ENCODE results near the gene MORF4L2. TPM values are rescaled to one million over a fixed set of nuclear protein-coding genes. Genes with fewer than 3 reads are reported as not detected.

Gene MORF4L2
- total RNA-seq, 1 donor = 741 TPM

DNA sequence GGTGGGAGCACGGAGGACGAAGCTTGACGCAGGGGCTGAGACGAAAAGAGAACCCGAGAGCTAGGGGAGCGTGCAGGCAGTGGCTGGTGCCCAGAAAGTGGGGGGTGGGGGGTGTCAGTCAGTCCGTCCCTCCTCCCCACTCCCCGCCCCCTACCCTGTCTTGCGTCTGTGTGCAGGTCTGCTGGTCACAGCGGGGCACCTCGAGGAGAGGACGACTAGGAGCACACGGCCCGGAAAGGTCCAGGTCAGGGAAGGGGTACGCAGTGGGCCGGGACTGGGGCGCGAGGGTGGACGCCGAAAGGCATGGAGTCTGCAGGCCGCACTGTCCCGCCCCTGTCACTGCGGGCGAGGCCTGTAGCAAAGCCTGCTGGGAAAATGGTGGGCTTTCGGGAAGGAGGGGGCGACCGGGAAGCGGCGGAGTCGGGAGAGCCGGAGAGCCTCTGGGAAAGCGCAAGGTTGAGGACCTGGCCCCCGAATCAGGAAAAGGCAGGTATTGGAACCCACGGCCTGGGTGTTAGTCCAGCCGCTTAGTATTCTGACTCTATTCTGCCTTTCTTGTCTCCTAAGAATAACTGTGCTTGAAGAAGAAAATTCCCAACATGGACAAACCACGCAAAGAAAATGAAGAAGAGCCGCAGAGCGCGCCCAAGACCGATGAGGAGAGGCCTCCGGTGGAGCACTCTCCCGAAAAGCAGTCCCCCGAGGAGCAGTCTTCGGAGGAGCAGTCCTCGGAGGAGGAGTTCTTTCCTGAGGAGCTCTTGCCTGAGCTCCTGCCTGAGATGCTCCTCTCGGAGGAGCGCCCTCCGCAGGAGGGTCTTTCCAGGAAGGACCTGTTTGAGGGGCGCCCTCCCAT lies 57.0 kb downstream of the MORF4L2 start:
- peak; percentile 65 for DNase-seq (ENCODE audit: low read depth)
- TF ChIP-seq, protein P1, sequence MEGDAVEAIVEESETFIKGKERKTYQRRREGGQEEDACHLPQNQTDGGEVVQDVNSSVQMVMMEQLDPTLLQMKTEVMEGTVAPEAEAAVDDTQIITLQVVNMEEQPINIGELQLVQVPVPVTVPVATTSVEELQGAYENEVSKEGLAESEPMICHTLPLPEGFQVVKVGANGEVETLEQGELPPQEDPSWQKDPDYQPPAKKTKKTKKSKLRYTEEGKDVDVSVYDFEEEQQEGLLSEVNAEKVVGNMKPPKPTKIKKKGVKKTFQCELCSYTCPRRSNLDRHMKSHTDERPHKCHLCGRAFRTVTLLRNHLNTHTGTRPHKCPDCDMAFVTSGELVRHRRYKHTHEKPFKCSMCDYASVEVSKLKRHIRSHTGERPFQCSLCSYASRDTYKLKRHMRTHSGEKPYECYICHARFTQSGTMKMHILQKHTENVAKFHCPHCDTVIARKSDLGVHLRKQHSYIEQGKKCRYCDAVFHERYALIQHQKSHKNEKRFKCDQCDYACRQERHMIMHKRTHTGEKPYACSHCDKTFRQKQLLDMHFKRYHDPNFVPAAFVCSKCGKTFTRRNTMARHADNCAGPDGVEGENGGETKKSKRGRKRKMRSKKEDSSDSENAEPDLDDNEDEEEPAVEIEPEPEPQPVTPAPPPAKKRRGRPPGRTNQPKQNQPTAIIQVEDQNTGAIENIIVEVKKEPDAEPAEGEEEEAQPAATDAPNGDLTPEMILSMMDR (IDR thresholded peaks at IDR 0.05; ENCODE audit: insufficient read depth, low read length) = peak; percentile 62
- peak overlapping the region; percentile 72 for H3K4me3 ChIP-seq (ENCODE audit: low read depth, low read length)

DNA sequence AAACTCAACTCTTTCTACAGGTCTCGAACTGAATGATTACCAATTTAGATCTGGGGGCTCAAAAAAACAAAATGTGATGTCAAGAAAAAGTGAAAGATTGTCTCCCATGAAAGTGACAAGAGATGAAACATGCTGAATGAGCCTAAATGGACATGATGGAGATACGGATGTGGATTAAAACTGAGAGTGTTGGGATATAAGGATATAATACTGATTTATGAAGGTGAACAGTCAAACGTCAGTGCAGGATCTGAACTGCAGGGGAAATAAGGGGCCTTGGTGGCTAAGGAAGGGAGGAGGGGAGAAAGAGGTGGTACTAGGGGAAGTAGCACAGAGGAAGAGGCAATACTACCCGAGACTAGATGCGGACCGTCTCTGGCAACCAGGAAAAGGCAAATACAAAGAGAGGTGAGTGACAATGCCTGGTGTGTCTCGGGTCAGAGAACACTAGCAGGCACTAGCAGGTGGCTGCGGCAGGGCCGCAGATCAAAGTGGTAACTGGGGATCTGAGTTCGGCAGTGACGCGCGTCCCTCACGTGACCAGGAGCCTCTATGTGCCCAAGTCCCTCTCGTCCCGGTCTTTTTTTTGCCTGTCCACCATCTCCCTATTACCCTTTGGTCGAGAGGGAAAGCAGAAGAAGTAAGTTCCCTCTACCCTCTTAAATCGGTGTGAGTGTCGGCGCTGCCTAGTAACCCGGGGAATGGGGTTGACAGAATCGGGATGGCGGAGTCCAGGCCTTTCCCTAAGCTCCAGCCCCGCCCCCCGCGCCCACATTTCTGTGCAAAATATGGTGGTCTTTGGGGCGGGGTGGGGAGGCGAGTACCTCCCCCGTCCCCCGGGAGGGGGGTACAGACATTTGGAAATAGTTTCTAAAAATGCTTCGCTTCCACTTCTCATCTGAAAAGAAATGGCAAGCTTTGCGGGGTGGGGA lies 57.8 kb downstream of the MORF4L2 start, which contains the start of gene TCEAL1:
Gene TCEAL1, plus strand, starts transcription at position 590 of the 932 bp plus-strand sequence. CDS start 942 bp downstream, outside the sequence.
- TF ChIP-seq, protein P1 (IDR thresholded peaks at IDR 0.05; ENCODE audit: insufficient read depth, low read length) = no peak
- DNase-seq (ENCODE audit: low read depth) = peak; percentile 31

DNA sequence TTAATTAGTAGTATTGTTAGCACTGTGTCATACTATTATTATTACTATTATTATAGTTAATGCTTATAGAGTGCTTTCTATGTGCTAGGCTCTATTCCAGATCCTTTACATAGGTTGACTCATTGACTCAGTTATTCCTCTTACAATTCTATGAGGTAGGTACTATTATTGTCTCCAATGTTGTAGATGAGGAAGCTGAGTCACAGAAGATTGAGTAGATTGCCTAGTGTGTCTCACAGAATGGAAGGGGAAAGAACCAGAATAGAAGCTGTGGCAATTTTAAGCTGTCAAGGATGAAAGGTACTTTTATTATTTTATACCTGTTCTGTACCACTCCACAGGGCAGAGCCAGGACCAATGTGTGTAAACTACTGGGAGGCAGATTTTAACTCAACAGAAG lies 59.6 kb downstream of the MORF4L2 start:
- no peak for DNase-seq (ENCODE audit: low read depth)
- TF ChIP-seq, protein P1 (IDR thresholded peaks at IDR 0.05; ENCODE audit: insufficient read depth, low read length) = no peak
- H3K4me3 ChIP-seq (ENCODE audit: low read depth, low read length) = no peak overlapping the region

More for the DNA sequence above, 57.8 kb downstream of the MORF4L2 start, which contains the start of gene TCEAL1:
- peak within 1 kb of the TSS; percentile 72 for H3K4me3 ChIP-seq (ENCODE audit: low read depth, low read length)

Other genes with a start within 250 kb of the MORF4L2 start
- 0.27 and 0.57 TPM in 2 replicates for gene RAB40A, start 167.2 kb downstream of the MORF4L2 start, total RNA-seq (ENCODE audit: low replicate concordance)
- gene TCEAL4, start 101.2 kb downstream of the MORF4L2 start, total RNA-seq (ENCODE audit: low replicate concordance) = 47.1 and 100 TPM in 2 replicates
- gene TCEAL3, start 78.7 kb downstream of the MORF4L2 start, total RNA-seq (ENCODE audit: low replicate concordance) = 13.2 and 62.0 TPM in 2 replicates
- 38.2 and 113 TPM in 2 replicates for gene TCEAL1, start 57.7 kb downstream of the MORF4L2 start, total RNA-seq (ENCODE audit: low replicate concordance)
- gene TMEM31, start 24.2 kb upstream of the MORF4L2 start, total RNA-seq (ENCODE audit: low replicate concordance) = not detected in 2 replicates
- 2.3 TPM in 1 of 2 replicates, not detected in the other for gene PLP1, start 90.1 kb upstream of the MORF4L2 start, total RNA-seq (ENCODE audit: low replicate concordance)
- 1.9 and 2.6 TPM in 2 replicates for gene RAB9B, start 145.6 kb upstream of the MORF4L2 start, total RNA-seq (ENCODE audit: low replicate concordance)

All from fibroblast of the aortic adventitia (primary cell).